C4-2B (cell line): ENCODE results near the gene ALKBH5.

ENCODE experiments used
- ZFX ChIP-seq: fragments of 450-650 bp; IDR thresholded peaks from 2 replicates; pipeline ENCODE4 v1.6.1; 2017
- TF ChIP-seq, protein P1 (sequence below): fragments of 450-650 bp; conservative IDR thresholded peaks from 2 replicates; pipeline ENCODE4 v1.5.1; 2017; ENCODE audit warnings: mild to moderate bottlenecking

- TF ChIP-seq, protein P1, sequence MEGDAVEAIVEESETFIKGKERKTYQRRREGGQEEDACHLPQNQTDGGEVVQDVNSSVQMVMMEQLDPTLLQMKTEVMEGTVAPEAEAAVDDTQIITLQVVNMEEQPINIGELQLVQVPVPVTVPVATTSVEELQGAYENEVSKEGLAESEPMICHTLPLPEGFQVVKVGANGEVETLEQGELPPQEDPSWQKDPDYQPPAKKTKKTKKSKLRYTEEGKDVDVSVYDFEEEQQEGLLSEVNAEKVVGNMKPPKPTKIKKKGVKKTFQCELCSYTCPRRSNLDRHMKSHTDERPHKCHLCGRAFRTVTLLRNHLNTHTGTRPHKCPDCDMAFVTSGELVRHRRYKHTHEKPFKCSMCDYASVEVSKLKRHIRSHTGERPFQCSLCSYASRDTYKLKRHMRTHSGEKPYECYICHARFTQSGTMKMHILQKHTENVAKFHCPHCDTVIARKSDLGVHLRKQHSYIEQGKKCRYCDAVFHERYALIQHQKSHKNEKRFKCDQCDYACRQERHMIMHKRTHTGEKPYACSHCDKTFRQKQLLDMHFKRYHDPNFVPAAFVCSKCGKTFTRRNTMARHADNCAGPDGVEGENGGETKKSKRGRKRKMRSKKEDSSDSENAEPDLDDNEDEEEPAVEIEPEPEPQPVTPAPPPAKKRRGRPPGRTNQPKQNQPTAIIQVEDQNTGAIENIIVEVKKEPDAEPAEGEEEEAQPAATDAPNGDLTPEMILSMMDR = no peak
- no peak for TF ChIP-seq ZFX
Observed at GRCh38 chr17:18228176-18228682, 44.6 kb downstream of the ALKBH5 start.
